Calu3 (cell line): ENCODE measurements around the gene RNF112. TPM values are rescaled to one million over a fixed set of nuclear protein-coding genes. Genes with fewer than 3 reads are reported as not detected.

Experiments used
- BruUV-seq: library from RNA; stranded (reverse); fragments of 400-500 nt; replicated peaks from 2 replicates; lab custom pipeline; 2021; lab: Mats Ljungman, UMichigan
- CTCF ChIA-PET: fragments of 300-600 bp; sonication (Branson Sonifier 250); formaldehyde crosslinking; loops from one replicate; lab custom pipeline; 2022; ENCODE audit warnings: antibody characterized with exemption; lab: Charles Lee
- DNase-seq: peaks from one replicate; pipeline ENCODE4 v3.0.0; 2022
- H3K27ac Mint-ChIP-seq: one replicate; pipeline ENCODE4 v1.8.0; 2022; ENCODE audit warnings: mixed read lengths; ENCODE audit not compliant: unreplicated experiment
- H3K27me3 Mint-ChIP-seq: one replicate; pipeline ENCODE4 v1.8.0; 2022; ENCODE audit warnings: mixed read lengths; ENCODE audit not compliant: unreplicated experiment
- H3K36me3 Mint-ChIP-seq: one replicate; pipeline ENCODE4 v1.8.0; 2022; ENCODE audit warnings: mild to moderate bottlenecking, moderate library complexity, mixed read lengths; ENCODE audit not compliant: insufficient read depth, unreplicated experiment
- H3K4me1 Mint-ChIP-seq: one replicate; pipeline ENCODE4 v1.8.0; 2022; ENCODE audit warnings: mild to moderate bottlenecking, low read depth, mixed read lengths; ENCODE audit not compliant: unreplicated experiment
- H3K4me3 Mint-ChIP-seq: one replicate; pipeline ENCODE4 v1.8.0; 2022; ENCODE audit warnings: mild to moderate bottlenecking, low read depth, moderate library complexity, mixed read lengths; ENCODE audit not compliant: unreplicated experiment
- H3K9me3 Mint-ChIP-seq: one replicate; pipeline ENCODE4 v1.8.0; 2022; ENCODE audit warnings: low read depth, mixed read lengths; ENCODE audit not compliant: unreplicated experiment
- CTCF ChIP-seq: fragments of 200-600 bp; IDR thresholded peaks from one replicate; pipeline ENCODE4 v1.8.0; 2022; ENCODE audit warnings: antibody characterized with exemption; ENCODE audit not compliant: unreplicated experiment
- intact Hi-C: fragments of 100-400 bp; cut with micrococcal nuclease; formaldehyde crosslinking; loops from one replicate; pipeline ENCODE4 v1.10.0; 2022; ENCODE audit not compliant: unreplicated experiment
- total RNA-seq: library from RNA; stranded (reverse); gene quantifications from 2 replicates; pipeline ENCODE4 v1.2.3, GENCODE V29; 2022

Gene RNF112
- total RNA-seq, 1 experiment from 2014 or later: 1.3 TPM

- no TSS peak for BruUV-seq
- no peak overlapping the region for H3K4me3 Mint-ChIP-seq
- no peak for TF ChIP-seq CTCF
- H3K4me1 Mint-ChIP-seq: peaks cover 6% of the 10 kb centered on the region
- peaks cover 8% of the 10 kb centered on the region for H3K36me3 Mint-ChIP-seq
- H3K27ac Mint-ChIP-seq: no peak overlapping the region
- H3K9me3 Mint-ChIP-seq: no peaks in the 10 kb centered on the region
- no peak for DNase-seq
- H3K27me3 Mint-ChIP-seq: no peaks in the 10 kb centered on the region
- CTCF ChIA-PET: no interaction called here
- intact Hi-C loops: loop anchor here (10.0 kb wide), 1 partner anchor 396 kb away; no protein-coding TSS in a partner anchor
Observed at GRCh38 chr17:19369107-19369778, 41.8 kb upstream of the RNF112 start.

GRCh38 chr17:19369846-19370492, 41.1 kb upstream of the RNF112 start:
- BruUV-seq: no TSS peak
- H3K27ac Mint-ChIP-seq: no peak overlapping the region
- DNase-seq: no peak
- no peak overlapping the region for H3K4me3 Mint-ChIP-seq
- peaks cover 8% of the 10 kb centered on the region for H3K36me3 Mint-ChIP-seq
- no peak for TF ChIP-seq CTCF
- H3K27me3 Mint-ChIP-seq: no peaks in the 10 kb centered on the region
- intact Hi-C loops: loop anchor here (10.0 kb wide), 1 partner anchor 395 kb away; no protein-coding TSS in a partner anchor
- peaks cover 6% of the 10 kb centered on the region for H3K4me1 Mint-ChIP-seq
- CTCF ChIA-PET: no interaction called here
- no peaks in the 10 kb centered on the region for H3K9me3 Mint-ChIP-seq

DNA sequence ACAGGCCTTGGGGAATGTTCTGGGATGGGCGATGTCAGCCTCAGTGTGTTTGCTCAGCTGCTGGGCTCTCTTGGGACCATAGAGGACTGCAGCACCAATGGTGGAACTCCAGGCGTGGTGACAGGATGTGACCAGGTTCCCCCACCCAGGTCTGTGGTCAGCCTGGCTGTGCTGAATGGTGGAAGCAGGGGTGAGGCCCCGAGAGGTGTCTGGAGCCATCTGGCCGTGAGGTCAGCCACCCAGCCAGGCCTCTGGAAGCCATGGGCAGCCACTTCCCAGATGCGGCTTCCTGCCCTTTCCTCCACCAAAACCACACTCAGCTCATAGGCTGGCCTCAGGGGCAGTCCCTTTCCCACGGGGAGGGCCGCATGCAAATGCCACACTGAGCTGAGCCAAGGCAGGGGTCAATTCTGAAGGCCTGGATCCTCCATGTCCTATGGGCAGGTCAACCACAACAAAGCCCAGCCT, 40.5 kb upstream of the RNF112 start:
- no peak for DNase-seq
- Mint-ChIP-seq H3K9me3 (no peaks in the 10 kb centered on the region), H3K4me3 (no peak overlapping the region), H3K4me1 (peaks cover 6% of the 10 kb centered on the region), H3K36me3 (peaks cover 8% of the 10 kb centered on the region), H3K27me3 (no peaks in the 10 kb centered on the region), H3K27ac (no peak overlapping the region)
- no TSS peak for BruUV-seq
- CTCF ChIA-PET: no interaction called here
- no peak for TF ChIP-seq CTCF
- intact Hi-C loops: no loop called here

DNA sequence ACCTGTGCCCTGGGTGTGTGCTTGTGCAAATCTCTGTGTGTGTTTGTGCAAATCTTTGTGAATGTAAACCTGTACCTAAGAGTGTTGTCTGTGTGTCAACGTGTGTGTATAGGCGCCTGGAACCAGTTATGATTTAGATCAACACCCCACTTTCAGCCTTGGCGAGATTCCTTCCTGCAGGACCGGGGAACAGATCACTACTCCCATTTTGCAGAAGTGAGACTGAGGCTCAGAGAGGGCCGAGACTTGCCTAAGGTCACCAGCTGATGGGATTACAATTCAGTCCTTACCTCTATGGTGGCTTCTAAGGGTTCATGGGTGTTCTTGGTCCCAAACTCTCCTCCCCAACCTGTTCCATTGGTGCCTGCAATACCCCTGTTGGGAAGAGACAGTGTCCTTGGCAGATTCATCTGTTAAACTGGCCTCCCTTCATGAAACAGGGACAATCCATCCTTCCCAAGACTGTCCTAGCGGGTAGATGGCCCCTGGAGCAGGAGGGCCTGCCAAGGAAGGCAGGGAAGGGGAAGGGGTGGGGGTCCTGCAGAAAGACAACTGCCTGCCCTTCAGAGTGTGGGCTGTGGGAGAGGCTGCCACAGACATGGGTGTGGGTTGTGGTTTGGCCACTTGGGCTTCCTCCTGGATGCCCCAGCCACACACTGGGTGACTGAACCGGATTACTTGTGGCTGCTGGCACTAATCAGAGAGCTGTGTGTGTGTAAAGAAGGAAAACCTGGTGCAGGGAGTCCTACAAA, 39.6 kb upstream of the RNF112 start:
- H3K4me3 Mint-ChIP-seq: no peak overlapping the region
- CTCF ChIA-PET: no interaction called here

More for the DNA sequence above, 39.6 kb upstream of the RNF112 start:
- intact Hi-C loops: no loop called here
- DNase-seq: no peak
- peaks cover 6% of the 10 kb centered on the region for H3K4me1 Mint-ChIP-seq
- H3K27ac Mint-ChIP-seq: no peak overlapping the region
- no peaks in the 10 kb centered on the region for H3K9me3 Mint-ChIP-seq
- no peak for TF ChIP-seq CTCF
- peaks cover 8% of the 10 kb centered on the region for H3K36me3 Mint-ChIP-seq
- no TSS peak for BruUV-seq
- H3K27me3 Mint-ChIP-seq: no peaks in the 10 kb centered on the region
